NCI-H748 (cell line): ENCODE measurements around the gene HDAC5.
"Not testable (repeated sequence)": the region's sequence is repeated elsewhere in the genome, so short reads cannot be mapped to it uniquely, and the experiment has no call there.

Experiments
- DNase-seq: peaks from one replicate; lab custom pipeline; 2025; ENCODE audit not compliant: unreplicated experiment; lab: John Stamatoyannopoulos, UW

HDAC5 gene

DNA sequence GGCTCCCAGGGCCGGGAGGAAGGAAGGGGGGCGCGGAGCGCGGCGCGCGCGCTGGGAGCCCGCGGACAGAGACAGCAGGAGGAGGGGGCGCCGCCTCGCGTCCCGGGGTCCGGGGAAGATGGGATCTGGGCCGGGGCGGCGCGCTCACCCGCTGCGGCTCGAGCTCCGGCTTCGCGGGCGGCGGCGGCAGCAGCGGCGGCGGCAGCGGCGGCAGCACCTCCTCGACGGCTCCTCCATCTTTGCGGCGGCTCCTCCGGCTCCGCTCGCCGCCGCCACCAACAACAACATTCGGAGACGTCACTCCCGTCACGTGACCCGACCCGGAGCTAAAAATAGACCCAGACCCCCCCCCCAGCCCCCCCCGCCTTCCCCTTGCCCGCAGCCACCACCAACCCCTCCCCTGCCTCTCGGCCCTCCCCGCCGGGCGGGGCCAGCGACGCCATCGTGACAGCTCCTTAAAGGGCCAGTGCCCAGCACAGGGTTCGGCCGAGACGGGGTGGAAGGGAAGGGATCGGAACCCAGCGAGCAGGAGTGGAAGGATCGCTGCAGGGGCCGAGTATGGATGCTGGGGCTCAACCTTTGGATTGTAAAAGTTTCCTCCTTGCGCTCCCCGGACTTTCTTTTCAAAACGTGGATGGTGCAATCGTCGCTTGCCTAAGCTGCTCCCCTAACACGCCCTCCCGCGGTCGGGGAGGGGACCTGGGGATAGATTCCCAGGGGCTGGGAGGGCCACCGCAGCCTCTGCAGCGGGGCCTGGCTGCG, at the start of gene HDAC5:
Gene HDAC5 (minus strand): TSS at position 286 of the 762 bp plus-strand sequence. CDS start 6,126 bp downstream, outside the sequence.
- DNase-seq = peak; percentile 96

- DNase-seq = no peak
Measured at GRCh38 chr17:44171931-44172455, 48.6 kb upstream of the HDAC5 start.

GRCh38 chr17:44170499-44171201, 47.2 kb upstream of the HDAC5 start, which contains the start of gene ASB16:
Gene ASB16, plus strand, starts transcription at chr17:44170704. Its CDS starts 86 bp downstream, at chr17:44170790.
- DNase-seq = no peak

DNA sequence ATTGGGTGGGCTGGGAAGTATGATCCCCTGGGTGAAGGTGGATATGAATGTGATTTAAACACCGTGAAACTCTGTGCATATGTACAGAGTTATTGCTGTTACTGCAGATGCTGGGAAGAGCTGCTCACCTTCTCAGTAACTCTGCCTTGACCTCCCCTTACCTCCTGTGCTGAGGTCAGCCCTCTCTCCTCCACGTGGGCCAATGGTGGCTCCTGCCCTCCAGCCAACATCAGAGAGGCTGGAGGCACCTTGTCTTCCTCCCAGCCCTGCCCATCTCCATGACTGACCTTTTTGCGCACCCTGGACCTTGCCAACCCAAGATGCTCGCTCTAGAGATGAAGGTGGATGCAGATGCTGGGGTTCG, 46.7 kb upstream of the HDAC5 start:
- no peak for DNase-seq

DNA sequence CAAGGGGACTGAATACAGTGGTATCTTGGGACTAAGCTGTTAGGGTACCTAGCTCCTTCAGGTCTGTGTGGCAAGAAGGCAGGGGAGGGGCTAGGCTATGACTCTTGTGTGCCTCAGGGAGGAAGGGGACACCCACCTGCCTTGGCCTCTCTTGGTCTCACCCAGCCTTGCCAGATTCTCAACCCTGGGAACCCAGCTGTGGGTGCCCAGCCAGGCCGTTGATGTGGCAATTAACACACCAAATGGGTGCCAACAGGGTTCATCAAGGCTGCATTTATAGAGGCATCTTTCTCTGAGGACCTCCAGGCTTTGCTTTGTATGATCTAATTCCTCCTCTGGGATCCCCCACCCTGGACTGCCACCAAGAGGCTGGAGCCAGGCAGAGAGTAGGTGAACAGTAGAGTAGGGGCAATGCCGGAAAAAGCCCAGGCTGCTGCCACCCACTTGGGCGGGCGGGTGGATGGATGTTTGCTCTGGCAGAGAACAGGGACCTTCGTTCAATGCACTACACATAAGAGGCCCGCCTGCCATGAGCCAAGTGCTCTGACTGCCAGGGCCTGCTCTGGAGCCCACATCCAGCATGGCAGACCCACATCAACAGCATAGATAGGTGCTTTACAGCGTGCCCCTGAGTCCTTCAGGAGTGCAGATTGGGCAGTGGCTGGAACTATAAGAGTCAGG, 43.9 kb upstream of the HDAC5 start:
- DNase-seq = no peak

- no peak for DNase-seq
Measured at GRCh38 chr17:44164476-44164875, 41.0 kb upstream of the HDAC5 start.

DNA sequence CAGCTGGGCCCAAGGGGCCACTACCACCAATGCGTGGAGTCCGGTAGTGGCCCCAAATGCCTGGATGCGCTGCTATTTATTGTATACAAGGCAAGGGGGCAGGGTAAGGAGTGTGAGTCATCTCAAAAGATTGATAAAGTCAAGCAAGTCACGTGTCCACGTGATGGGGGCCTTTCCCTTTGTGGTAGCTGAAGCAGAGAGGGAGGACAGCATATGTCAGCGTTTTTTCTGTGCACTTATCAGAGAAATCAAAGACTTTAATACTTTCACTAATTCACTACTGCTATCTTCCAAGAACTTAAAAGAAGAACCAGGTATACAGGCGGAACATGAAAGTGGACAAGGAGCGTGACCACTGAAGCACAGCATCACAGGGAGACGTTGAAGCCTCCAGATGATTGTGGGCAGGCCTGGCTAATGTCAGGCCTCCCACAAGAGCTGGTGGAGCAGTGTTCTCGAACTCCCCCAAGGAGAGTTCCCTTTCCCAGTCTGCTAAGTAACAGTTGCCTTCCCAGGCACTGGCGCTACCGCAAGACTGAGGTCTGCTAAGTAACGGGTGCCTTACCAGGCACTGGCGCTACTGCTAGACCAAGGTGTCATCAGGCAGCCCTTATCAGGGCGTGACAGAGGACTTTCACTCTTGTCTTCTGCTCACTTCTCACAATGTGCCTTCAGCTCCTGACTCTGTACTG, 36.2 kb upstream of the HDAC5 start:
- DNase-seq = no peak

DNA sequence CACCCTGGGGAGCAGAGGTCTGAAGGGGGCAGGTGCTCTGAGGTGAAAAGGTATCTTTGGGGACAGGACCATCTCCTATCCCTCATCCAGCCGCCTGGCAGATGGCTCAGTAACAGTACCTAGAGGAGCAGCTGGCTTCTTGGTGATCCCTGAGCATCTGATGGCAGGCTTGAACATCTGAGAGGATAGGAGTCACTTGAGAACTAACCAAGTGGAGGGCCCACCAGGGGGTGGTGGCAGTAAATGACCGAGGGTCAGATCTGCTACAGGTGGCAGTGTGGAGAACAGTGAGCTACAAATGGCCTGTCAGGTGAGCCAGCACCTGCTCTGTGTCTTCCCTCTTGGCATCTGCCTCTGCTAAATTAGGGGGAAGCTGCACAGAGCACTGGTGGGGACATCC, 32.0 kb upstream of the HDAC5 start:
- no peak for DNase-seq

DNA sequence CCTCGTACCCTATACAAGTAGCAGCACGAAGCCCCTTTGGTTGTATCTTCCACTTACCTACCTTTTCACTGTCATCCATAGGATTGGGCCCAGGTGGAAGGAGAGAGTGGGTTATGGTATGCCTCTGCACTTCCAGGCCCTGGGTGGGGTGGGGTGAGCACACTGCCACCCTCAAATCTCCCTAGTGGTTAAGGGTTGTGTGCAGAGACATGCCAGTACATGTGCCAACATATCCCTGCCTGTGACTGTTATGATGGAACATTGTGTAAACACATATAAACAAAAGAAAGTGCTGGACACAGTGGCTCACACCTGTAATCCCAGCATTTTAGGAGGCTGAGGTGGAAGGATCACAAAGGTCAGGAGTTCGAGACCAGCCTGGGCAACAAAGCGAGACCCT, 29.4 kb upstream of the HDAC5 start:
- no peak for DNase-seq

GRCh38 chr17:44149750-44150329, 26.4 kb upstream of the HDAC5 start:
- no peak for DNase-seq

- not testable (repeated sequence) for DNase-seq
Measured at GRCh38 chr17:44149066-44149465, 25.6 kb upstream of the HDAC5 start.

DNA sequence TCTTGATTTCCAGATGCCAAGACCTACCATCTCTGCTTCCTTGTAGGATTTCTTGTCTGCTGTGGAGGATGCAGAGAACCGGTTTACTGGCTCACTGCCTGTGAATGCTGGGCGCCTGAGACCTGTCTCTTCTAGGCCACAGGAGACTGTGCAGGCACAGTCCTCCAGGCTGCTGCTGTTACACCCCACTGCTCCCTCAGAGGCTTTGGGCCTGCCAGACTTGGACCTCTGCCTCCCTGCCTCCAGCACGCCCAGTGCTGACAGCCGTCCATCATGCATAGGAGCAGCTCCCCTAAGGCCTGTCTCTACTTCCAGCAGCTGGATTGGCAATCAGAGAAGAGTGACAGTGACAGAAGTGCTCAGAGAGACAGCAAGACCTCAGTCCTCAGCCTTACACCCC, 24.4 kb upstream of the HDAC5 start:
- DNase-seq = no peak

- no peak for DNase-seq
Measured at GRCh38 chr17:44146375-44147346, 23.2 kb upstream of the HDAC5 start.

DNA sequence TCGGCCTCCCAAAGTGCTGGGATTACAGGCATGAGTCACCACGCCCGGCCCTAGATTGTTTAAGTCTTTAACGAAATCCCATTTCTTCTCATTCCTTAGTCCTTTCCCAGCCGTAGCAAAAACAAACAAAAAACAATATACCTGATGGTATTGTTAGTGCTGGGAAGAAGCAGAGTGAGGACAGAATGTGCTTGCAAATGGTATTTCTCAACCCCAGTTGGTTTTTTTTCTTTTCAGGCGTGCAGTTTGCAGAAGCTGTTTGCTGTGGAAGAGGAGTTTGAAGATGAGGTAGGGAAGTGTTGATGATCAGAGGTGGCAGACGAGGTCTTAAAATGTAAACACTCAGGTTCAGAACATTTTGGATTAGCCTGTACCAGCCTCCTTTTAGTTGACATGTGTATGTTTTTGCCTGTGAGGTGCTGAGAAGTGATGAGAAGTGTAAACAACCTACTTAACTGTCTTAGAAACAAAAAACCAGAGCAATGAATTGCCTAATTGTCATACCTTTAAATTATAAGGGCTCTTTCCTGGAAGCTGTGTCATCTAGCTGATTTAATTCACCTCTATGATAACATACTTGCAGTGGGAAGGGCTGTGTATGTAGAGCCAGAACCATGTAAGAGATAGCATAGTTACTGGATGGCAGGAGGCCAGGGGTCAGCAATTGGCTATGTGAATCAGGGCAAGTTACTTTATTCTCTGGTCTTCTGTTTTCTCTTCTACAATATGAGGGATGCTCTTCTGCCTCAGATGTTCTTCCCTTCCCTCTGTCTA, 21.7 kb upstream of the HDAC5 start:
- no peak for DNase-seq

DNA sequence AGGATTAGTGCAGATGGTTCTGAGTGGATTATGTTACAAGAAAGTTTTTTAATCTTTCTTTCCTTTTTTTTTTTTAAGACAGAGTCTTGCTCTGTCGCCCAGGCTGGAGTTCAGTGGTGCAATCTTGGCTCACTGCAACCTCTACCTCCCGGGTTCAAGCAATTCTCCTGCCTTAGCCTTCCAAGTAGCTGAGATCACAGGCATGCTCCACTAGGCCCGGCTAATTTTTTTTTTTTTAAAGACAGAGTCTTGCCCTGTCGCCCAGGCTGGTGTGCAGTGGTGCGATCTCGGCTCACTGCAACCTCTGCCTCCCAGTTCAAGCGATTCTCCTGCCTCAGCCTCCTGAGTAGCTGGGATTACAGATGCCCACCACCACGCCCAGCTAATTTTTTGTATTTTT, 20.5 kb upstream of the HDAC5 start:
- not testable (repeated sequence) for DNase-seq

- peak; percentile 87 for DNase-seq
Measured at GRCh38 chr17:44137891-44138709, 14.7 kb upstream of the HDAC5 start.

- DNase-seq = no peak
Measured at GRCh38 chr17:44134752-44135568, 11.5 kb upstream of the HDAC5 start.
